Measurements from ENCODE around the gene PIKFYVE. TPM values are rescaled to one million over a fixed set of nuclear protein-coding genes. Genes with fewer than 3 reads are reported as not detected.
"Not testable (repeated sequence)": the region's sequence is repeated elsewhere in the genome, so short reads cannot be mapped to it uniquely, and the experiment has no call there.

The PIKFYVE gene
- total RNA-seq, 2 experiments from 2014 or later, result 27.3 to 32.6 TPM

- CTCF ChIA-PET; H3K4me3 Mint-ChIP-seq; H3K27ac Mint-ChIP-seq; H3K9me3 Mint-ChIP-seq (ENCODE audit: low read depth); DNase-seq; ATAC-seq; H3K36me3 Mint-ChIP-seq; H3K4me1 Mint-ChIP-seq: not testable (repeated sequence)
- H3K27me3 Mint-ChIP-seq, result peaks cover 20% of the 10 kb centered on the region
Observed at GRCh38 chr2:208396796-208397195, 130.7 kb downstream of the PIKFYVE start.

GRCh38 chr2:208399201-208399600, 133.1 kb downstream of the PIKFYVE start:
- CTCF ChIA-PET, result no interaction called here
- Mint-ChIP-seq H3K27me3 (peaks cover 41% of the 10 kb centered on the region), H3K27ac (no peak overlapping the region), H3K36me3 (no peaks in the 10 kb centered on the region), H3K9me3 (ENCODE audit: low read depth) (peaks cover 2% of the 10 kb centered on the region), H3K4me3 (no peak overlapping the region), H3K4me1 (peaks cover 5% of the 10 kb centered on the region)
- ATAC-seq, result no peak
- DNase-seq, result no peak

DNA sequence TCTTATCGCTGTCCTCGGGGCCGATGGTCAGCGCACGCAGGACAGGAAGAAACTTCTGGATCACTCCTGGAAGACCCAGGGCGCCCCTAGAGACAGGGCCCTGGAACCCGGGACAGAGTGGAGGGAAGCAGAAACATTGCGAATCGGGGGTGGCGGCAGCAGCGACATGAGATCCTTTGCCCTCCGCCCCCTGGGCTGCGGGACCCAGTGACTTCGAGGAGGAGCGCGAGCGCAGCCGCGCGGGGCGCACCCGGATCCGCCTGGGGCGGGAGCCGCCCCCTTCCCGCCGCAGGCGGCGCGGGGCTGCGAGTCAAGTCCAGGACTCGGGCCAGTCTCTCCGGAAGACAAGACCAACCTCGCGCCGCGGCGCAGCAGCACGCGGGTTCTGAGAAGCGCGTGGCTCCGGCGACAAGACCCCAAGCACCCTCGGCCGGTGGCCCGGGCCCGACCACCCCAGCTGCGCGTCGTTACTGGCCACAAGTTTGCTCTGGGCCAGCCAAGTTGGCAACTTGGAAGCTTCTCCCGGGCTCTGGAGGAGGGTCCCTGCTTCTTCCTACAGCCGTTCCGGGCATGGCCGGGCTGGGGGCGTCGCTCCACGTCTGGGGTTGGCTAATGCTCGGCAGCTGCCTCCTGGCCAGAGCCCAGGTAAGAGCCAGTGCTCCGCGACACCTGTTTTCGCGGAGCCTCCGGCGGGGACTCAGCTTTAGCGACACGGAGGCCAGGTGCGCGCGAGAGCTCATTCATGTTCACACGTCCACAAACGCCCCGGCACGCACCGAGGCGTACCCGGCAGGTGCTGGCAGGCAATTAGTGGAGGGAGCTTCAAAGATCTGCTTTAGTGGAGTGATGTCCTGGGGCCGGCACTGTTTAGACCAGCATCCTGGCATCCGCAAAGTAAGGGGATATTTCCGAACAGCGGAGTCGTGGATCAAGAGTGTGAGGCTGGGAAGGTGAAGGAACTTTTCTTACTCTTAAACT, 140.7 kb downstream of the PIKFYVE start, which contains the start of gene PTH2R:
Gene PTH2R (plus strand): TSS at position 319 of the 978 bp plus-strand sequence. CDS start 252 bp downstream, at position 571.
- H3K27me3 Mint-ChIP-seq, result peaks cover 70% of the 10 kb centered on the region

GRCh38 chr2:208407667-208408066, 141.6 kb downstream of the PIKFYVE start:
- peaks cover 64% of the 10 kb centered on the region for H3K27me3 Mint-ChIP-seq
- H3K4me1 Mint-ChIP-seq, result peaks cover 8% of the 10 kb centered on the region
- H3K36me3 Mint-ChIP-seq, result no peaks in the 10 kb centered on the region
- no peaks in the 10 kb centered on the region for H3K9me3 Mint-ChIP-seq (ENCODE audit: low read depth)
- no peak overlapping the region for H3K4me3 Mint-ChIP-seq
- H3K27ac Mint-ChIP-seq, result no peak overlapping the region
- CTCF ChIA-PET, result interaction anchor here (0.9 to 1.3 kb wide), 4 partner anchors 10 to 926 kb away, joined by 3 read pairs; no protein-coding TSS in a partner anchor
- DNase-seq (no peak), ATAC-seq (no peak)

More for the DNA sequence above, 140.7 kb downstream of the PIKFYVE start, which contains the start of gene PTH2R:
- DNase-seq, result no peak
- CTCF ChIA-PET, result interaction anchor here (0.9 to 1.3 kb wide), 4 partner anchors 10 to 927 kb away, joined by 3 read pairs; no protein-coding TSS in a partner anchor
- H3K4me3 Mint-ChIP-seq, result no peak within 1 kb of the TSS
- H3K36me3 Mint-ChIP-seq, result no peaks in the 10 kb centered on the region
- no peak for ATAC-seq
- H3K27ac Mint-ChIP-seq, result no peak within 1 kb of the TSS
- peaks cover 8% of the 10 kb centered on the region for H3K4me1 Mint-ChIP-seq
- no peaks in the 10 kb centered on the region for H3K9me3 Mint-ChIP-seq (ENCODE audit: low read depth)

Other genes starting within 250 kb of the PIKFYVE start
- gene PLEKHM3, start 240.7 kb upstream of the PIKFYVE start, total RNA-seq, result 1 to 10 TPM; 4.7 to 5.1 TPM
- gene CRYGD, start 141.7 kb upstream of the PIKFYVE start, total RNA-seq, result not detected
- not detected for gene CRYGC, start 136.4 kb upstream of the PIKFYVE start, total RNA-seq
- gene CRYGB, start 120.1 kb upstream of the PIKFYVE start, total RNA-seq, result not detected
- not detected for gene CRYGA, start 102.7 kb upstream of the PIKFYVE start, total RNA-seq
- gene C2orf80, start 76.2 kb upstream of the PIKFYVE start, total RNA-seq, result not detected
- gene IDH1, start 11.2 kb upstream of the PIKFYVE start, total RNA-seq, result 10 to 100 TPM; 39.7 to 45.6 TPM
- gene PTH2R, start 140.5 kb downstream of the PIKFYVE start, total RNA-seq, result under 1 TPM in 1 of 2 experiments, not detected in 1; 0.12 TPM

All from activated CD8-positive, alpha-beta memory T cell treated with anti-CD3 and anti-CD28 coated beads, Interleukin-2, amount 10 ng/mL, durations not matched to agents 7 days and 5 days (primary cell).